ENCODE results near the gene MVB12B.

DNA sequence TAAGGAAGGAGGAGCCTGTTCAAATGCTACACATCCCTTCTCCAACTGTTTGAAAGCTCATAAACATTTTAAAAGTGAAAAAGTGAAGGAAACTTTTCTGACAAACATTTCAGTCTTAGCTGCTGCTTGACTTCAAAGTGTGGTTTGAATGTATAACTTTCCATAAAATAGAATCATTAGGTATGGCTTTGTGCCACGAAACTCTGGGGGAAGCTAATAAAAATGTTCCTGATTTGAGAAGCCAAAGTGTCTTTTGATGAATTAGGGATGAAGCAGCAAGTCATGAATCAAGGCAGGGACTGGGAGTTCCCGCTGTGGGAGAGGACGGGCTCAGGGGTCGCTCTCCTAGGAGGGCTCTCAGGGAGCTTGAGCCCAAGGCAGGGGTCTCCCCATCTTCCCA, 15.3 kb downstream of the MVB12B start:
- TF ChIP-seq POLR2AphosphoS5 (IDR thresholded peaks at IDR 0.05; ENCODE audit: insufficient read depth in 1 of 2, low read depth in 1 of 2) (no peak), POLR2A (IDR thresholded peaks at IDR 0.05) (no peak)
- TF ChIP-seq, protein P1, sequence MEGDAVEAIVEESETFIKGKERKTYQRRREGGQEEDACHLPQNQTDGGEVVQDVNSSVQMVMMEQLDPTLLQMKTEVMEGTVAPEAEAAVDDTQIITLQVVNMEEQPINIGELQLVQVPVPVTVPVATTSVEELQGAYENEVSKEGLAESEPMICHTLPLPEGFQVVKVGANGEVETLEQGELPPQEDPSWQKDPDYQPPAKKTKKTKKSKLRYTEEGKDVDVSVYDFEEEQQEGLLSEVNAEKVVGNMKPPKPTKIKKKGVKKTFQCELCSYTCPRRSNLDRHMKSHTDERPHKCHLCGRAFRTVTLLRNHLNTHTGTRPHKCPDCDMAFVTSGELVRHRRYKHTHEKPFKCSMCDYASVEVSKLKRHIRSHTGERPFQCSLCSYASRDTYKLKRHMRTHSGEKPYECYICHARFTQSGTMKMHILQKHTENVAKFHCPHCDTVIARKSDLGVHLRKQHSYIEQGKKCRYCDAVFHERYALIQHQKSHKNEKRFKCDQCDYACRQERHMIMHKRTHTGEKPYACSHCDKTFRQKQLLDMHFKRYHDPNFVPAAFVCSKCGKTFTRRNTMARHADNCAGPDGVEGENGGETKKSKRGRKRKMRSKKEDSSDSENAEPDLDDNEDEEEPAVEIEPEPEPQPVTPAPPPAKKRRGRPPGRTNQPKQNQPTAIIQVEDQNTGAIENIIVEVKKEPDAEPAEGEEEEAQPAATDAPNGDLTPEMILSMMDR (IDR thresholded peaks at IDR 0.05) = no peak

Data from vagina (tissue), 2 donors.